ENCODE results near the gene ANAPC5.

- TF ChIP-seq, protein P1, sequence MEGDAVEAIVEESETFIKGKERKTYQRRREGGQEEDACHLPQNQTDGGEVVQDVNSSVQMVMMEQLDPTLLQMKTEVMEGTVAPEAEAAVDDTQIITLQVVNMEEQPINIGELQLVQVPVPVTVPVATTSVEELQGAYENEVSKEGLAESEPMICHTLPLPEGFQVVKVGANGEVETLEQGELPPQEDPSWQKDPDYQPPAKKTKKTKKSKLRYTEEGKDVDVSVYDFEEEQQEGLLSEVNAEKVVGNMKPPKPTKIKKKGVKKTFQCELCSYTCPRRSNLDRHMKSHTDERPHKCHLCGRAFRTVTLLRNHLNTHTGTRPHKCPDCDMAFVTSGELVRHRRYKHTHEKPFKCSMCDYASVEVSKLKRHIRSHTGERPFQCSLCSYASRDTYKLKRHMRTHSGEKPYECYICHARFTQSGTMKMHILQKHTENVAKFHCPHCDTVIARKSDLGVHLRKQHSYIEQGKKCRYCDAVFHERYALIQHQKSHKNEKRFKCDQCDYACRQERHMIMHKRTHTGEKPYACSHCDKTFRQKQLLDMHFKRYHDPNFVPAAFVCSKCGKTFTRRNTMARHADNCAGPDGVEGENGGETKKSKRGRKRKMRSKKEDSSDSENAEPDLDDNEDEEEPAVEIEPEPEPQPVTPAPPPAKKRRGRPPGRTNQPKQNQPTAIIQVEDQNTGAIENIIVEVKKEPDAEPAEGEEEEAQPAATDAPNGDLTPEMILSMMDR (conservative IDR thresholded peaks at IDR 0.05; ENCODE audit: low read depth, low read length): peak; percentile 53
- TF ChIP-seq EZH2 (IDR thresholded peaks at IDR 0.05; ENCODE audit: low read length, unreplicated experiment): no peak
- TF ChIP-seq EZH2phosphoT487 (IDR thresholded peaks at IDR 0.05; ENCODE audit: borderline replicate concordance, low read length): no peak
These were observed 31.4 kb upstream of the ANAPC5 start for GRCh38 chr12:121383601-121384021.
